ENCODE results near the gene RAB21.
"Not testable (repeated sequence)": the region's sequence is repeated elsewhere in the genome, so short reads cannot be mapped to it uniquely, and the experiment has no call there.

The RAB21 gene

DNA sequence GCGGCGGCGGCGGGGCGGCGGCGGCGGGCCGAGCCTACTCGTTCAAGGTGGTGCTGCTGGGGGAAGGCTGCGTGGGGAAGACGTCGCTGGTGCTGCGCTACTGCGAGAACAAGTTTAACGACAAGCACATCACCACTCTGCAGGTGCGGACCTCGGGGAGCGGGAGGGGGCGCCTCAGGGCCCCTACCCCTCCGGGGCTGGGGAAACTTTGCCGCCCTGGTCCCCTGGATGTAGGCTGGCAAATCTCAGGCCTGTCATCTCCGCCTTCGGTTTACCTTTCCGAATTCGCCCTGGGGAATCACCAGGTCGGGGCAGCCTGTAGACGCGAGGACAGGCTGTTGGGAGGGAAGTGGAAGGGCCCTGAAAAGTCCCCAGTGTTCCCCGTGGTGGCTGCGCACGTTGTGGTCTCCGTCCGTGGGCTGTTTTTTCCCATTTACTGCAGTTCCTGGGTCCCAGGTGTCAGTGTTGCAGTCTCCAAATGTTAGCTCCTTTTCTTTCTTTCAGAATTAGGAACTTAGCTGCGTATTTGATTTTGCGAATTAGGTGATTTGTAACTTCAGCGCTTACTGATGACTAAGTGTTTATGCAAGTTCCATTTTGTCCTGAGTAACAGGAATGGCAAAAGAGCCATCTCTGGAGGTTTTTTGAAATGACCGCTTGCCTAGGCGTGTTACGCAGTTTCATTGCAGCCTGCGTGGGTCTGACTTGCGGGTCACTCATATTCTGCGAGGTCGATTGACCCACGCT is 656 bp downstream of the RAB21 start:
- peak; percentile 47 for DNase-seq

DNA sequence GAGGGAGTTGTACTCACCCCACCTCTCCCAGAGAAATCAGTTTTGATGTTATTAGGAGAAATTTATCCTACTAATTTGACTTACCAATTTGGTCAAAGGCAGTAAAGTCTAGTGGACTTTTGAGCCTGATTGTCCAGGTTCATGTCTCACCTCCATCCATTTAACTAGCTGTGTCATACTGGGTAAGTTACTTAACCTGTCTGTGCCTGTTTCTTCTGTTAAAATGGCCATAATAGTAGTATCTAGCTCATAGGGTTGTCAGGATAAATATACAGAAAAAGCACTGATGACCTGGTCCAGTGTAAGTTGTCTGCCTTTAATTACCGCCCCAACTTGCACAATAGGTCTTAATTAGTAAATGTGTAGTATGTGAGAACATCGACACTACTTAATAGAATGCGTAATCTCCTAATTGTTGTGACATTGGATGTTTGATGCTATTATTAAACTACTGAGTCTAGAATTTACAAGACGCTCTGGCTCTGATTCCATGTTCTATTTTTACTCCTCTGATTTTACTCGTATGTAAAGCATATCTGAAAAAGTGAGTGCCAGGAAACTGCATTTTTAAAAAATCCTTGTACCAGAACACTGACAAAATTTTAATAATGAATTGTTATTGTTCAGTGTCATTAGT is 1.5 kb downstream of the RAB21 start:
- DNase-seq, result no peak

DNA sequence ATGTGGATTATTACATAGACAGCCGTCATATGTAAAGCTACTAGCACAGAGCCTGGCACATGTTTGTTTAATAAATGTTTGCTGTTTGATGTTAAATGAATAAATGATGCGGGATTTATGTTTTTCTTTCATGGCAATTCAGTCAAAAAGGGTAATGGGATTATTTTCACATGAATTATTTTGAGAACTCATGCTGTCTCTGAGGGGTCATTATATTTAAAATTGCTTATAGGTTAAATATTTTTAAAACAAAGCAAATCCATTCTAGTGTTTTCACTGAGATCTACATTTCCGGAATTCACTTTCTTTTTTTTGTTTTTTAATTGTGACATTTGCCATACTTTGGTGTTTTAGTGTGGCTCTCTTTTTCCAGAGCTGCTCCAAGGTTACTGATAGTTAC is 5.3 kb downstream of the RAB21 start:
- no peak for DNase-seq

DNA sequence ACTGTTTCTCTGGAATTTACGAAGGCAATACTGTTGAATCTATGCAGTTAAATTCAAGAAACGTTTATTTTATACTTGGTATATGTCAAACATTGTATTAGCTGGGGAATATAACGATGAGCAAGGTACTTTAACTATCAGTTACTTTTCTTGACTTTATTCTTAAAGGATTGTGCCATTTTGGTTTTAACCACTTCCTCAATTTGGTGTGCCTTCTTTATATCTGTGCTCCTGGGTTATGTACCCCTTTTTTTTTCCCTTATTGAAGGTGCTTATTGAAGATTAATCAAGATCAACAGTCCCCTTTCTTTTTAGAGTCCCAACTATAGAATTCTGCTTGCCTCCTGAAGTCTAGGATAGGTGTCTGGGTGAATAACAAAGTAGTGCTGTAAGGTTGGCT is 5.8 kb downstream of the RAB21 start:
- DNase-seq, result peak; percentile 59

DNA sequence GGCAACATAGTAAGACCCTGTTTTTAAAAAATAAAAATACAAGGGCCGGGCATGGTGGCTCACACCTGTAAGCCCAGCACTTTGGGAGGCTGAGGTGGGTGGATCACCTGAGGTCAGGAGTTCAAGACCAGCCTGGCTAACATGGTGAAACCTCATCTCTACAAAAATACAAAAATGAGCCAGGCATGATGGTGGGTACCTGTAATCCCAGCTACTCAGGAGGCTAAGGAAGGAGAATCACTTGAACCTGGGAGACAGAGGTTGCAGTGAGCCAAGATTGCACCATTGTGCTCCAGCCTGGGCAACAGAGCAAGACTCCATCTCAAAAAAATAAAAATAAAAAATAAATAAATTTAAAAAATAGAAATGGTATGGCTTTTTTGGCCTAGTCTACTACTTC is 6.7 kb downstream of the RAB21 start:
- DNase-seq, result not testable (repeated sequence)

DNA sequence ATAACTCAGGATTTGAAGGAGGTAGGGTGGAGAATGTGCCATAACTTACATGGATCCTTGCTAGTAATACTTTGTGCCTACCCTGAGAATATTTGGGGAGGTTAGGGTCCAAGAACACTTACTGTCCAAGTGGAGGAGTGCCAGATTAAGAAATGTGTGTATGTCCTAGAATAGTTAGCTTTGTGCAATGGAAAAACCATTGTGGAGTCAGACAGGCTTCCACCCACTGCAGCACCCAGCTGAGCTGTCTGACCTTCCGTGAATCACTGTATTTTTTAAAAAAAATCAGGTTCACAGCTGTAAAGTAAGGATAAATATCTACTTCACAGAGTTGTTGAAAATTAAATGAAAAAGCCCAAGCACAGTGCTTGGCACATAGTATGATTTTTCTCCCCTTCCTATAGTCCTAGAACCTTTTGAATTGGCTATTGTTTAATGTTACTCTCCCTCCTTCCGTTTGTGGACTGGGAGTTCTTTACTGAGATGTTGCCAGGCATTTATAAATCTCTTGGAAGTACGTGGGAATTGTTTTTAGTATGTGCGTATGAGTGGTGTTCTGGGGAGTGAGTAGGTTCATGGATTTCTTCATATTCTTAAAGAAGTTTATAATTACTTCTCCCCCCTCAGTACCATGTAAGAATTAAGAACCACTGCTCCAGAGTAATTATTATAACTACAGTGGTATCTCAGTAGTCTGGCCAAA is 9.2 kb downstream of the RAB21 start:
- DNase-seq, result no peak

DNA sequence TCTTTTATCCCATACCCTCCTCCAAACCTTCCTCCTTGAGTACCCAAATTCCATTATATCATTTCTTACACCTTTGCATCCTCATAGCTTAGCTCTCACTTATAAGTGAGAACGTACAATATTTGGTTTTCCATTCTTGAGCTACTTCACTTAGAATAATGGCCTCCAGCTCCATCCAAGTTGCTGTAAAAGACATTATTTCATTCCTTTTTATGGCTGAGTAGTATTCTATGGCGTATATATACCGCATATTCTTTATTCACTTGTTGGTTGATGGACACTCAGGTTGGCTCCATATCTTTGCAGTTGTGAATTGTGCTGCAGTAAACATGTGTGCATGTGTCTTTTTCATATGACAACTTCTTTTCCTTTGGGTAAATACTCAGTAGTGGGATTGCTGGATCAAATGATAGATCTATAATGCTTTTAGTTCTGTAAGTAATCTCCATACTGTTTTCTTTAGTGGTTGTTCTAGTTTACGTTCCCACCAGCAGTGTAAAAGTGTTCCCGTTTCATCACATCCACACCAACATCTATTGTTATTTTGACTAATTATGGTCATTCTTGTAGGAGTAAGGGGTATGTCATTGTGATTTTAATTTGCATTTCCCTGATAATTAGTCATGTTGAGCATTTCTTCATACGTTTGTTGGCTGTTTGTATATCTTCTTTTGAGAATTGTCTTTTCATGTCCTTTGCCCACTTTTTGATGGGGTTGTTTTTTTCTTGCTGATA is 10.1 kb downstream of the RAB21 start:
- DNase-seq, result no peak

DNA sequence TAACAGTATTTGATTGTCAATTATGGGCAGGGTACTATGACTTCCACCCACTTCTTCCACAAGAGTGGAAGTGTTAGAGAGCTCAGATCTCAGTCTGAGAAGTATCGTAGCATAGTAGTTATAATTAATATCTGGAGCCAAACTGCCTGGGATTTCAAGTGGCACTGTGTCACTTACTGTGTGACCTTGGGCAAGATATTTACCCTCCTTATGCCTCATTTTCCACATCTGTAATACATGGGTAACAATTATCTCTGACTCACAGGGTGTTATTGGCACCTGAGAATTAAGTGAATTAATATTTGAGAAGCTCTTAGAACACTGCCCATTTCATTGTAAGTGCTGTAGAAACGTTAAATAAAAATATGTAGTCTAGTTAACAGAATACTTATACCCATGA is 11.5 kb downstream of the RAB21 start:
- no peak for DNase-seq

DNA sequence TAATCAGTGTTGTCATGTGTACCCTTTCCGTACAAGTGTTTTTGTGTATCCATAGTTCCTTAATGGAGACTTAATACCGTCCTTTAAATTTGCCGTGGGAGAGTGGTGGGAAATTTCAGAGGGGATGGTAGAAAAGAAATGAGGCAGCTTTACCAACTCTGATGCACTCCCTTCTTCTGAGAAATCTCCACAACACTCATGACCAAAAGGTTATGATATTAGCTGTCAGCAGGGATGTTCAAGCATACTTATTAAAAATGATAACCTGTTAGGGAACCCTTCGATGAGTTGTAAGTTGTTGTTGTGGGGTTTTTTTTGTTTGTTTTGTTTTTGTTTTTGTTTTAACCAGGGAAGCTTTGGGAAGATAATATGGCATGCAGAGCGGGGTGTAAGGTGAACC is 12.5 kb downstream of the RAB21 start:
- no peak for DNase-seq

DNA sequence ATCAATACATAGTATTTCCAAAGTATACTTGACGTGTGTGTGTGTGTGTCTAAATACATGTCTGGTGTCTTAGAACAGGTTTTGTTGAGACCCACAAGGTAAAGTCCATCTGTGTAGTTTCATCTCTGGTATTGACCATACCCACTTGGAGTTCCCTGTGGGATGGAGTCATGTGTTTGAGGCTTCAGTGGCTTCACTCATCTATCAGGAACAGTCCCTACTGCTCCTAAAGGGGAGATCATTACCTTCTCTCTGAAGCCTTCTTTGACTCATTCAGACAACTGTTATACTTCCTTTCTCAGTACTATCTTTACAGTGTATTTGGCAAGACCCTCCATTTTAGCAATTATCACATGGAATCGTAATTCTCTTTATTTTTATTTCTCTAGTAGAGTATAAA is 14.2 kb downstream of the RAB21 start:
- DNase-seq, result no peak

DNA sequence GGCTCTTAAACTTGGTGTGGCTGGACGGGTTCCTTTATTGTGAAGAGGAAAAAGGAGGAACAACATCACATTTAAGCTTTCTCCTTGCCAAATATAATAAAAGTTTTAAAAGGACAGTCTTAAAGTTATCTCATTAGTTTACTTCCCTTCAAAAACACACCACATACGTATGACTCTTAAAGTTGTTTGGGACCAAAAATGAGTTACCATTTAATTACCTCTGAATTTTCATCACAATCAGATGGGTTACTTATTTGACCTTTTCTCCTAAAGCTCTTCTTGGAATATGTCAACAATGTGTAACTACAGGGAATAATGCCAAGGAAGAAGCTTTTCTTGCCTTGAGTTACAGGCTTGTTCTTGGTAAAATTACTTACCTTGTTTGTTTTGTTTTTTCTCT is 16.4 kb downstream of the RAB21 start:
- no peak for DNase-seq

DNA sequence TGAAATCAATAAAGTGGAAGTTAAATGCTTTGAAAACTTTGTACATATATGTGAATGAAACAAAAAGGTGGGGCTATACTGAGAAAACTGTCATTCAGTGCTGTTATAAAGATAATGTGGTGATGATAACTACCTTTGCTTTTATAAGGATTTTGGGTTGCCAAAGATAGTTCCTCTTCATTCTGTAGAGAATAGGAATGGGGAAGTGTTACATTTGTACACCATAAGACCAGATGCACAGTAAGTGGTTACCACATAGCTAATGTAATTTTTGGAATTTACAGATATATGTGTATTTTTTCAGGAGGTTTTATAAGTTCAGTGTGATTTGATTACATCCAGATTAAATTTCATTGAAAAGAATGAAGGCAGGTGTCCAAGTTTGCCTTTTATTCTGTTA is 18.1 kb downstream of the RAB21 start:
- DNase-seq, result peak; percentile 77

DNA sequence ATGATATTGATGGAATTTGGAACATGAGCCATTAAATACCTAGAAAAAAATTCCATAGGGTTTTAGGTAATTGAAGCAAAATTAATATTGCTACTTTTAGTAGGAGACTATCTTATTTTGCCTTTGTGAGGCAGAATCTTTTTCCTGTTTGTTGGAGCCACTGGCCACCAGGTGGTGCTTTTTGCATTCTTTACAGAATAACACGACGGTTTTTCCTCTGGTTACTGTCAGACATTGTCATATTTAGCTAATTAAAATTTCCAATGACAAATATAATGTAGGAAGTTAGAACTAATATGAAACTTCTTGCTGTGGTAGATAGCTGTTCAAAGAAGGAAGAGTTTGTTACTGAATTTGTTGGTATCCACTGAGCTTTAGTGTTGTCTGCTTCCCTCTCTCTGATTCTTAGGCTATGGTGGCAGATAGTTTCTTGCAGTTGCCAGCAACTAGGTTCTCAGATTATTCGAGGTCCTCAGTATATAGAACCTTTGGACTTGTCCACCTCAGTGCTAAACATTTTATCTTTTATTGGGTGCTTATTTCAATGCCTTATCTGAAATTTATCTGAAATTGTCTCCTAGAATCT is 25.7 kb downstream of the RAB21 start:
- DNase-seq, result peak; percentile 64

DNA sequence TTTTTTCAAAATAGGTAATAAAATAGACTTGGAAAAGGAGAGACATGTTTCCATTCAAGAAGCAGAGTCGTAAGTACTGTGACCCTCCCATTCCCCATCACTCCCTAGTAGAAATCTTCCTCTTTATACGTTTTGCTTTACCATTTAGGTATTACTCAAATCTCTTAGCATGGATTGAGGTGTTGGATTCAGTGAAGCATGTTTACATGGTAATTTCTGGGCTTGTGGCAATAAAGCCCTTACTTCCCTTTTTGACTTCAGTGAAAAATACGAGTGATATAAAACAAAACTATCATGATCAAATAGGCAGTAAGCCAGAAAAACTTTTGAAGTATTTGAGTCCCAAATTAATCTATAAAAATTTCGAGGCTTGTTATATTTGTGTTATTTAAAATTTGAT is 27.4 kb downstream of the RAB21 start:
- DNase-seq, result peak; percentile 53

DNA sequence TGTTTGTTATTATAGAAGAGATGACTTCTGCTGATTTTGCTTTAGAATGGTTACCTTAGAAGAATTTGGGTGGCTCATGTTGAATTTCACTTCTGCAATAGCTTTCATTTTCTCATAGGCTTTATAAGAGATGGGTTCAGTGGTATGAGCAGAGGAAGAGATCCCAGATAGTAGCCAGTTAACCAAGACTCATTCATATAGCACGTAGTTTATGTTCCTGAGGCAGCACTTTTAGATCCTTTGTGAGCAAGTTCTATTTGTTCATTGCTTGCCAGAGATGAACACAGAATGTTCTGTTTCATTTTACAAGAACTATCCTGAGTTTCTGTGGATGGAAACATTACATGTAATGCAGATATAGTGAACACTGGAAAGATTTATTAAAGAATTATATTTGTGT is 32.2 kb downstream of the RAB21 start:
- peak; percentile 78 for DNase-seq

DNA sequence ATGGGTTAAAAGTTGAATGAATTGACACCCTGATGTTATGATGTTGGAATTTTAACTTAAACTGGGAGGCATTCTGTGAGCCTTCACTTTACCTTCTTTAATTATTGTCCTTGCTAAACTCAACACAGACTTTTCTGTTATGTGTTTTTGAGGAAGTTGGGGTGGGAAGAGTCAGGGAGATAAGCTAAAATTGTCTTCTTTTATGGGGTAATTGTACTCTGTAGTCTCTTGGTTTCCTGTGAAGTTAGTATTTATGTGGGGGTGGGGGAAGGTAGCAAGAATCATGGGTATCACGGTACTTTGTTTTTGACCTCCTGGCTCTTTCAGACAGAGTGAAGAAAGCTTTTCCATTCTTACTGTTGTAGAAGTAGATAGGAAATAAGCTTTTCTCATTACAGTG is 32.9 kb downstream of the RAB21 start:
- peak; percentile 88 for DNase-seq

DNA sequence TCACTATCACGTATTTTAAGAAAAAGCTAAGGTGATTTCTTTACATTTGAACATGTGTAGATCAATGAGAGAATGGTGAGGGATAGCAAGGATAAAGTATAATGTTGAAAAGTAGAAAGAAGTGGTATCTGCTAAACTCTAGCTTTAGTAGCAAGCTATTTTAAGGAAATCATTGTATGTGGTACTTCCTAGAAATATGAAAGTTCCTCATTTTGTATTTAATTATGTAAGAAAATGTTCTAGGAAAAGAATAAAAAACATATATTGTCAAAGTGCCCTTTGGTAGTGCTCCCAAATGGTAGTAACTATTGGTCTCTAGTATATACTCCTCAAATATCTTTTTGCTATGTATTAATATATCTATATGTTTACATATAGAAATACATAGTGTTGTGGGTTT is 35.7 kb downstream of the RAB21 start:
- peak; percentile 85 for DNase-seq

DNA sequence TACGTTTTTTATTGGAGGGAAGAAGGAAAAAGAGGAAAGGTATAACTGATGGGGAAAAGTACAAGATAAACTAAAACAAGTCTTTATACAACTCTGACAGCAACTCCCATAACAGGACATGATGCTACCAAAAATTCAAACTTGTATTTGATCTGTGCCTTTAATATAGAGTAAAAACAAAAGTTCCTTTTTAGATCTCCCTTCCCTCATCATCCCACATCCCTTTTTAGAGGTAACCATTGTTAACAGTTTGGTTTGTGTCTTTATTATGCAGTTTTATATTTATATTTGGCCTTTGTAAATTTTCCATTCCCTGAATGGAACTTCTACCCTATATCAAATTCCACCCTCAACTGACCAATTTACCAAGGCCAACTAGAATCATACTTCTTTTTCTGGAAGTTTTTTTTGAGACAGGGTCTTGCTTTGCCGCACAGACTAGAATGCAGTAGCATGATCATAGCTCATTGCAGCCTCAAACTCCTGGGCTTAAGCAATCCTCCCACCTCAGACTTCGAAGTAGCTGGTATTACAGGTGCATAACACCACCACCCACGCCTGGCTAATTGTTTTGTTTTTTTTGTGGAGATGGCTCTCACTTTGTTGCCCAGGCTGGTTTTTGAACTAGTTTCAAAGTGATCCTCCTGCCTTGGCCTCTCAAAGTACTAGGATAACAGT is 36.9 kb downstream of the RAB21 start:
- peak; percentile 16 for DNase-seq

DNA sequence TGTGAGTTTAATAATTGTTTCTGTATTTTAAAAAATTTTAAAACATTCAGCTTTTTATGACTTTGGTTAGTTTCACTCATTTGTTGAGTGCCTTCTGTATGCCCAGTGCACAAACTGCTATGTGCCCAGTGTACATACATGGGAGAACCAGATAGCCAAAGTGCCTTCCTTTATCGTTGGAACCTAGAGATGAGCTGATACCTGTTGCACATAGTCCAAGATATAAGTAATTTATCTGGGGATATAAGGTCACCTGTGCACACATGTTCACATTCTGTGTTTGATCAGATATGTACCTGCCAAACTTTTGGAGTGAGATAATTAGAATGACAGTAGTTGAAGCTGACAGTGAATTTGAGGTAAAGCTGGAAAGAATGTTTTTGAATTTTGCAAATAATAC is 37.9 kb downstream of the RAB21 start:
- no peak for DNase-seq

DNA sequence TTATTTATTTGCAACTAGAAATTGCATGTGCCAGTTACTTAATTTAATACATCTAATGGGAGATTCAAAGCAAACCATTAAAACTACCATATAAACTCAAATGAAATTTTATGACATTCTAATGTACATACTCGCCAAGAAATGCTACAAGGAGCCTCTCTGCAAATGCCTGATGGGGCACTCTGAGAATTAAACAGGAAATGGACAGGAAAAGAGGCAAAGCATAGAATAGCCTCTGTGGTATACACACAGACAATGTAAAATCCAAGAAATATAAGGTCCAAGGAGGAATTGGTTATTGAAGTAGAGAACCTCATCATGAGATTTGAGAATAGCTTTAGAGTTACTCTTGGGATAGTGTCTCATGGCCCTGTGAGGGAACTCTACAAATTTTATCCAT is 41.2 kb downstream of the RAB21 start:
- DNase-seq, result no peak

DNA sequence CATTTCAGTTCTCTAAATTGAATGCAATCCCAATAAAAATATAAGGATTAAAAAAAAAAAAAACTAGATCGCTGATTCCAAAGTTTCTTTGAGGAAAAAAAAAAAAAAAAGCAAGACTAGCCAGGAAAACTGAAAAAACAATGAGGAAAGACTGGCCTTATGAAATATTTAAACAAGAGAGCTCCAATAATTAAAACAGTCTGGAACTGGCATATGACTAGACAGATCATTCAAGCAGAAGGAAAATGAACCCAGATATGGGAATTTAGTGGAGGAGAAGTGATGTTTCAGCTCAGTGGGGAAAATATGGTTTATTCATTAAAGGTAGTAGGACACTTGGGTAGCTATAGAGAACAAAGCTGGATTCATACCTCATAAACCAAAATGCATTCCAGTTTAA is 42.9 kb downstream of the RAB21 start:
- no peak for DNase-seq

DNA sequence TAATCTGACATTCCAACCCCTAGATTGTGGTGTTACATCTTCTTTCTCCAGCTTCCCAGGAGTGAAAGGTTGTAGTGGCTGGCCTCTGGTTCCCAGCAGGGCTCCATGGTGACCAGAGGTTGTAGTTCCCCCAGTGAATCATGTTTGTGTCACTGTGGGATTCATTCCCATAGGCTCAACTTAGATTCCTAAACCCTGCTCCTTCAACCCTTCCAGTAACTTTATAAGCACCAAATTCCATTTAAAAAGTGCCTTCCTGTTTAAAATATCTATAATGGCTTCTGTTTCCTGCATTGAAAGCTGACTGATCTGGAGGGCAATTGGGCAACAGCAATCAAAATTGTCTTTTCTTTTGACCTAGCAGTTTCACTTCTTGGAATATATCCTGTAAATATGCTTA is 44.4 kb downstream of the RAB21 start:
- peak; percentile 87 for DNase-seq

DNA sequence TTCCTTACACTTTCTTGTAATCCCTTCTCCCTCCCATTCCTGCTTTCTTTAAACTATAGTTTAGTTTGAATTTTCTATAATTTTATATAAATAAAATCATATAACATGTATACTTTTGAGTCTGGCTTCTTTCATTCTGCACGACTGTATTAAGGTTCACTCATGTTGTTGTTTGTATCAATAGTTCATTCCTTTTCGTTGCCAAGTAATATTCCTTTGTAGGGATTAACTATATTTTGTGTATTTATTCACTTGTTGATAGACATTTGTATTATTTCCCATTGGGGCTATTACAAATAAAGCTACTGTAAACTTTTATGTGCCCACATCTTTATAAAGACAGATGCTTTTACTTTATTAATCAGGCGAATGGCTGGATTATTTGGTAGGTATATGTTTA is 45.5 kb downstream of the RAB21 start:
- DNase-seq, result no peak

Data from MV-4-11 (cell line).